ENCODE data around the gene PHYHD1.

PHYHD1 gene

DNA sequence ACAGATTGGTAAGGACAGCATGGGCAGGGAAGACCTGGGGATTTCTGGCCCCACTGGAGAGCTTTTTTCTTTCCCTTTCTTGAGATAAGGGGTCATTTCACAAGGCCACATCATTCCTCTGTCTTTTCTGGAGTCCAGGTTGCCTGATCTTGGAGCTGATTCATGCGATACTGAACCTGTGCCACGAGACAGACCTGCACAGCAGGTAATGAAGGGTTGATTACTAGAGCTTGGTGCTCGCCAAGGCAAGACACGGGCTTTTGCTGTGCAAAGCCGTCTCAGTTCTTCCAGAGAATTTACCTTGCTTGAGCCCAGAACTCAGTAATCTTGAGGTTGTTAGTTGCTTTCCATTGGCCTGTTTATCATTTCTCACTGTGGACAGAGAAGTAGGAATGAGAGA lies 65.9 kb downstream of the PHYHD1 start:
- DNase-seq, result no peak

DNA sequence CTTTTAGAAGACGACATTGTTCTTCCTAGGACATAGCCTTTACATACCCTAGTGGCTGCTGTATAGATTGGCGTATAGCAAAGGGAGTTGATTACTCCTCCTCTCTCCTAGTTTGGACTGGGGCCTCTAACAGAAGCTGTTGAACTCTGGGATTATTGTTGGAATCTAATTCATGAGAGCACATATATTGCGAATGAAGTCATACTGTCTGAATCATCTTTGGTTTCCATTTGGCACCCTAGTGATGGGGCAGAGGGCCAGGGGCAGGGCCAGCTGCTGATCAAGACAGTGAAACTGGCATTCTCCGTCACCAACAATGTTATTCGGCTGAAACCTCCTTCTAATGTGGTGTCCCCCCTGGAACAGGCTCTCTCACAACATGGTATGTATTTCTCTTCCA lies 67.0 kb downstream of the PHYHD1 start:
- DNase-seq, result peak; percentile 81
